Progenitor cell of endocrine pancreas (in vitro differentiated cells): ENCODE data around the gene GPR3. TPM values are rescaled to one million over a fixed set of nuclear protein-coding genes. Genes with fewer than 3 reads are reported as not detected.

ENCODE experiments used
- DNase-seq: peaks from one replicate; pipeline ENCODE4 v3.0.0; 2021; ENCODE audit warnings: low spot score; ENCODE audit not compliant: unreplicated experiment
- H3K27ac Mint-ChIP-seq: 2 replicates; pipeline ENCODE4 v1.8.0; 2021; ENCODE audit warnings: mild to moderate bottlenecking, moderate library complexity, mixed read lengths
- H3K27me3 Mint-ChIP-seq: 2 replicates; pipeline ENCODE4 v1.8.0; 2021; ENCODE audit warnings: mixed read lengths
- H3K36me3 Mint-ChIP-seq: 2 replicates; pipeline ENCODE4 v1.8.0; 2022; ENCODE audit warnings: mixed read lengths; ENCODE audit not compliant: insufficient read depth
- H3K4me1 Mint-ChIP-seq: 2 replicates; pipeline ENCODE4 v1.8.0; 2021; ENCODE audit warnings: low read depth, mixed read lengths
- H3K4me3 Mint-ChIP-seq: 2 replicates; pipeline ENCODE4 v1.8.0; 2021; ENCODE audit warnings: low read depth, mild to moderate bottlenecking, moderate library complexity, mixed read lengths
- H3K9me3 Mint-ChIP-seq: 2 replicates; pipeline ENCODE4 v1.8.0; 2021; ENCODE audit warnings: low read depth, mixed read lengths
- total RNA-seq: library from RNA; stranded (reverse); gene quantifications from 2 replicates; pipeline ENCODE4 v1.2.1, GENCODE V29; 2021
- TF ChIP-seq, protein P1 (sequence below): fragments of 200-600 bp; sonication (generic); IDR thresholded peaks from one replicate; pipeline ENCODE4 v1.5.0; 2021; ENCODE audit warnings: antibody characterized with exemption, mild to moderate bottlenecking; ENCODE audit not compliant: unreplicated experiment

Gene GPR3
- total RNA-seq, 1 donor from 2014 or later = 1.1 TPM

- DNase-seq = no peak
- no peaks in the 10 kb centered on the region for H3K36me3 Mint-ChIP-seq
These were observed 1.3 kb downstream of the GPR3 start for GRCh38 chr1:27393641-27394281.

DNA sequence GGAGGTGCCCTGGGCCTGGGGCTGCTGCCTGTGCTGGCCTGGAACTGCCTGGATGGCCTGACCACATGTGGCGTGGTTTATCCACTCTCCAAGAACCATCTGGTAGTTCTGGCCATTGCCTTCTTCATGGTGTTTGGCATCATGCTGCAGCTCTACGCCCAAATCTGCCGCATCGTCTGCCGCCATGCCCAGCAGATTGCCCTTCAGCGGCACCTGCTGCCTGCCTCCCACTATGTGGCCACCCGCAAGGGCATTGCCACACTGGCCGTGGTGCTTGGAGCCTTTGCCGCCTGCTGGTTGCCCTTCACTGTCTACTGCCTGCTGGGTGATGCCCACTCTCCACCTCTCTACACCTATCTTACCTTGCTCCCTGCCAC, 1.8 kb downstream of the GPR3 start:
- Mint-ChIP-seq H3K36me3 (no peaks in the 10 kb centered on the region), H3K4me3 (no peak overlapping the region), H3K9me3 (no peaks in the 10 kb centered on the region), H3K4me1 (peaks cover 9% of the 10 kb centered on the region), H3K27me3 (peaks cover 15% of the 10 kb centered on the region), H3K27ac (no peak overlapping the region)
- TF ChIP-seq, protein P1, sequence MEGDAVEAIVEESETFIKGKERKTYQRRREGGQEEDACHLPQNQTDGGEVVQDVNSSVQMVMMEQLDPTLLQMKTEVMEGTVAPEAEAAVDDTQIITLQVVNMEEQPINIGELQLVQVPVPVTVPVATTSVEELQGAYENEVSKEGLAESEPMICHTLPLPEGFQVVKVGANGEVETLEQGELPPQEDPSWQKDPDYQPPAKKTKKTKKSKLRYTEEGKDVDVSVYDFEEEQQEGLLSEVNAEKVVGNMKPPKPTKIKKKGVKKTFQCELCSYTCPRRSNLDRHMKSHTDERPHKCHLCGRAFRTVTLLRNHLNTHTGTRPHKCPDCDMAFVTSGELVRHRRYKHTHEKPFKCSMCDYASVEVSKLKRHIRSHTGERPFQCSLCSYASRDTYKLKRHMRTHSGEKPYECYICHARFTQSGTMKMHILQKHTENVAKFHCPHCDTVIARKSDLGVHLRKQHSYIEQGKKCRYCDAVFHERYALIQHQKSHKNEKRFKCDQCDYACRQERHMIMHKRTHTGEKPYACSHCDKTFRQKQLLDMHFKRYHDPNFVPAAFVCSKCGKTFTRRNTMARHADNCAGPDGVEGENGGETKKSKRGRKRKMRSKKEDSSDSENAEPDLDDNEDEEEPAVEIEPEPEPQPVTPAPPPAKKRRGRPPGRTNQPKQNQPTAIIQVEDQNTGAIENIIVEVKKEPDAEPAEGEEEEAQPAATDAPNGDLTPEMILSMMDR = no peak
- no peak for DNase-seq

More at GRCh38 chr1:27393641-27394281, 1.3 kb downstream of the GPR3 start:
- peaks cover 15% of the 10 kb centered on the region for H3K27me3 Mint-ChIP-seq
- no peaks in the 10 kb centered on the region for H3K9me3 Mint-ChIP-seq
- TF ChIP-seq, protein P1 = no peak
- H3K4me1 Mint-ChIP-seq = peaks cover 8% of the 10 kb centered on the region
- H3K27ac Mint-ChIP-seq = no peak overlapping the region
- H3K4me3 Mint-ChIP-seq = no peak overlapping the region

DNA sequence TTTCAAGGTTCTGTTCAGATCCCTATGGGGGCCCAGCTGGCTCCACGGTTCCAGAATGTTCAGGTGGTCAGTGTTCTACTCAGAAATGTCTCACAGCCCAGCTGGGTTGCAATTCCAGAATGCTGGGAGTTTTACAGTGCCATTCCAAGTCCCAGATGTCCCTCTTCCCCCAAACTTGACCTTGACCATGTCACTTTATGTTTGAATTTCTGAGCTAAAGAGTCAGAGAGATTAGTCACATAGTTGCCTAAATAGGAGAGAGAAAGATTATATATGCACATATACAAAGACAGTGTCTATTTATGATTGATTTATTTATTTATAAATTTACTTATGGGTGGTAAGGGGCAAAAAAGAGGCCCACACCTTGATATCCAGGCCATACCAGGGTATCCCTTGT, 2.5 kb downstream of the GPR3 start:
- no peak overlapping the region for H3K4me3 Mint-ChIP-seq
- peaks cover 9% of the 10 kb centered on the region for H3K4me1 Mint-ChIP-seq
- TF ChIP-seq, protein P1 = no peak
- no peak for DNase-seq
- H3K9me3 Mint-ChIP-seq = no peaks in the 10 kb centered on the region
- no peaks in the 10 kb centered on the region for H3K36me3 Mint-ChIP-seq
- peaks cover 12% of the 10 kb centered on the region for H3K27me3 Mint-ChIP-seq
- no peak overlapping the region for H3K27ac Mint-ChIP-seq

- Mint-ChIP-seq H3K27ac (no peak overlapping the region), H3K36me3 (no peaks in the 10 kb centered on the region), H3K9me3 (no peaks in the 10 kb centered on the region), H3K27me3 (peaks cover 8% of the 10 kb centered on the region), H3K4me3 (no peak overlapping the region), H3K4me1 (peaks cover 9% of the 10 kb centered on the region)
- DNase-seq = peak; percentile 73
- TF ChIP-seq, protein P1 = peak; percentile 95
These were observed 3.2 kb downstream of the GPR3 start for GRCh38 chr1:27395441-27396195.

DNA sequence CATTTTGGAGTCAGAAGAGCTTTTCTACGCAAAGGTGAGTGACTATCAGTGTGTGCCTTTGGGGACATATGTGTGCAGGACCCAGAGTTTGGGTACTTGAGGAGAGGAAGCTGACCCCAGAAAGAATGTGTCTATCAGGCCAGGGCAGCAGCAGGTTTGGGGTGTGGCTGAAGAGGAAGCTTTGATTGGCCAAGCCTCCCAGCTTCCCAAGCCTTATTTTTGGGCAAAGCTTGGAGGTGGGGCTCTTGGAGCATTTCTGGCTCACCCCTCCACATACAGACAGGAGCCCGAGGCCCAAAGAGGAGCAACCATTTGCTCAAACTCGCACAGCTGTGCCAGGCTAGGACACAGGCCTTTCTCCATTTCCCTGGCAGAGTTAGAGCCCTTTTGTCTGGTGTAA, 4.7 kb downstream of the GPR3 start:
- no peak for DNase-seq
- Mint-ChIP-seq H3K4me3 (no peak overlapping the region), H3K4me1 (peaks cover 6% of the 10 kb centered on the region), H3K36me3 (no peaks in the 10 kb centered on the region), H3K9me3 (no peaks in the 10 kb centered on the region), H3K27ac (no peak overlapping the region), H3K27me3 (peaks cover 4% of the 10 kb centered on the region)
- TF ChIP-seq, protein P1 = no peak
